HG03439 (cell line): Measurements from ENCODE around the gene ENOX2.

Experiments
- ATAC-seq: cut with Tn5 transposase; IDR thresholded peaks from one replicate; pipeline ENCODE4 v1.9.1; 2021; ENCODE audit warnings: mild to moderate bottlenecking, moderate library complexity; ENCODE audit not compliant: unreplicated experiment

ENOX2 gene

GRCh38 chrX:130884627-130885026 lies 18.4 kb downstream of the ENOX2 start:
- no peak for ATAC-seq

DNA sequence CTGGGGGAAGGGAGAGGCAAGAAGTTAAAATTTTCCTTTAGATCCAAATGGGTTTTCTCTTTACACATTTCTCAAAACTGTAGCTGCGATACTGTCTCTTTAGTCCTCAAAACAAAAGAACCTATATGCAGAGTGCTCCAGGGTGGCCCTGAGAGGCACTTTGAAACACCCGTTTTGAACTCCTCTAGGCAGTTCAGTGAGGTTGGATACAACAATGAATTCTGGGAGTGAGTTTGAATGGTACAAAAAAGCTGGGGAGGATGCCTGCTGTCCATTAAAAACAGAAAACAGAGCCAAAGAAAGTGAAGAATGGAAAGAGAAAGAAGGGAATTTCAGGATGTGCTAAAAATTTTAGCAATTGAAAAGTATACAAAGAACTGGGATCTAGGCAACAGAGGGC lies 23.1 kb downstream of the ENOX2 start:
- no peak for ATAC-seq

- ATAC-seq, result no peak
Observed at GRCh38 chrX:130878350-130879341, 24.4 kb downstream of the ENOX2 start.

GRCh38 chrX:130877892-130878341 lies 25.1 kb downstream of the ENOX2 start:
- ATAC-seq, result no peak

DNA sequence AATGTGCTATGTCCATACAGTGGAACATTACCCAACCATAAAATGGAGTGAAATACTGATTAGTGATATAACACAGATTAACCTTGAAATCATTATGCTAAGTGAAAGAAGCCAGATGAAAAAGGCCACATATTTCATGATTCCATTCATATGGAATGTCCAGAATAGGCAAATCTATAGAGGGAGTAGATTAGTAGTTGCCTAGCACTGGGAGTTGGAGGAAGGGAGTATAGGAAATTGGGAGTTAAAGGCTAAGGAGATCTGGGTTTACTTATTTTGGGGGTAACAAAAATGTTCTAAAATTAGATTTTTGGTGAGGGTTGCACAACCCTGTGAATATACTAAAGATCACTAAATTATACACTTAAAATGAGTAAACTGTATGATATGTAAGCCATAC lies 26.8 kb downstream of the ENOX2 start:
- no peak for ATAC-seq

GRCh38 chrX:130874751-130875150 lies 28.3 kb downstream of the ENOX2 start:
- ATAC-seq, result no peak

DNA sequence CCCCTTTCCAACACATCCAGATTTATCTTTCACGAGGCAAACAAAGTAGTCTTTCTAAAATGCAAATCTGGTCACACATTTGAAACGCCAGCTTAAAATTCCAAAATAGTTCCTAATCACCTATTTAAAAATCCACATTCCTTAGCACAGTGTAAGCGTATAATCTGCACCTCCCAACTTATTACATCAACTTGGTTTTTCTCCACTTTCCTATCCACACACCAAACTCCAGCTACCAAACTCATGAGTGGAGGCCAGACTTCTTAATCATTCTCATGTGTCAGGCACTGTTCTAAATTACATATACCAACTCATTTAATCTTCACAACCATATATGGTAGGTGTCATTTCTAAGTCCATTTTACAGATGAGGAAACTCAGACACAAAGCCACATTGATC lies 33.8 kb downstream of the ENOX2 start:
- no peak for ATAC-seq

GRCh38 chrX:130861462-130861861 lies 41.5 kb downstream of the ENOX2 start:
- no peak for ATAC-seq

- peak; percentile 97 for ATAC-seq
Observed at GRCh38 chrX:130857207-130857606, 45.8 kb downstream of the ENOX2 start.

- ATAC-seq, result no peak
Observed at GRCh38 chrX:130851569-130851968, 51.4 kb downstream of the ENOX2 start.

- ATAC-seq, result no peak
Observed at GRCh38 chrX:130848763-130849162, 54.2 kb downstream of the ENOX2 start.

GRCh38 chrX:130846746-130847145 lies 56.3 kb downstream of the ENOX2 start:
- no peak for ATAC-seq

GRCh38 chrX:130841776-130842175 lies 61.2 kb downstream of the ENOX2 start:
- no peak for ATAC-seq

DNA sequence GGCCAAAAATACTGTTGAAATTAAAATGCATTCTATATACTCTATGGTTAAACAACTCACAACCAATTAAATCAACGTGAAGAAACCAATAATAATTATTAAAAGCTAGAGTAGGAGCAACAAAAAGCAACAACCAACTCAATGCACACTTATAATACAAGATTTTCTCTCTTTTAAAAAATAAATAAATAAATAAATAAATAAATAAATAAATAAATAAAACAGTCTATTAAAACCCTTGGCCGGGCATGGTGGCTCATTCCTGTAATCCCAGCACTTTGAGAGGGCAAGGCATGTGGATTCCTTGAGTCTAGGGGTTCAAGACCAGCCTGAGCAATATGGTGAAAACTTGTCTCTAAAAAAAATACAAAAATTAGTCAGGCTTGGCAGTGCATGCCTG lies 62.7 kb downstream of the ENOX2 start:
- no peak for ATAC-seq

DNA sequence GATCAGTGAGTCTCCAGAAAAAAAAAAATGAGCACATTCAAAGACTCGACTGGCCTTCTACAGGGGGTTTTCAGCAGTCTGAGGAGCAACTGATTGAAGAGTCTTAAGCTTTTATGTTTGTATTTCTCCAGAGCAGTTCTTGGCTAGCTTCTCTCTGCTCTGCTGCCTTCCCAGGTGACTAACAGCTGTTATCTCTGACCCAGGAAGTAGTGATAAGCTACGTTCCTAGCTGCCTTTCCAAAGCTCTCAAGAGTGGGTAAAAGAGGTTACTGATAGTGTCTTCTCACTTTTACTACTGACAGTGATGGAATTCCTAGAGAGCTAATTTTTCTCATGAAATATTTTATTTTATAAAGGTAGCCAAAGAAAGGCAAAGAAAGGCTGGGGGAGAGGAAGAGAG lies 66.6 kb downstream of the ENOX2 start:
- ATAC-seq, result no peak

GRCh38 chrX:130834830-130835229 lies 68.2 kb downstream of the ENOX2 start:
- ATAC-seq, result no peak

- ATAC-seq, result no peak
Observed at GRCh38 chrX:130834149-130834548, 68.9 kb downstream of the ENOX2 start.

DNA sequence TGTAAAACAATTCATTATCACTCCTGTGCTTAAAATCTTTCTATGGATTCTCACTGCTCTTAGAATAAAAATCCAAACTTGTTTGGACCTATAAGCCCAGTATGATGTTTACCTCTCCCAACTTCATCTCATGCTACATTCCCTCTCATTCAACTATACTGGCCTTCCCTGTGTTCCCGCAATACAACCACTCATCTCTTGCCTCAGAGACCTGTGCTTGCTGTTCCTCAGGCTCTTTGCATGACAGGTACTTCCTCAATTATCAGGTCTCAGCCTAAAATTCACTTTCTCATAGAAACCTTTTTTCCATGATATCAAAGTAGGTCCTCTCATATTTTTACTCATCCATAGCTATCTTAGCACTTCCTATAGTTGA lies 71.7 kb downstream of the ENOX2 start:
- no peak for ATAC-seq

DNA sequence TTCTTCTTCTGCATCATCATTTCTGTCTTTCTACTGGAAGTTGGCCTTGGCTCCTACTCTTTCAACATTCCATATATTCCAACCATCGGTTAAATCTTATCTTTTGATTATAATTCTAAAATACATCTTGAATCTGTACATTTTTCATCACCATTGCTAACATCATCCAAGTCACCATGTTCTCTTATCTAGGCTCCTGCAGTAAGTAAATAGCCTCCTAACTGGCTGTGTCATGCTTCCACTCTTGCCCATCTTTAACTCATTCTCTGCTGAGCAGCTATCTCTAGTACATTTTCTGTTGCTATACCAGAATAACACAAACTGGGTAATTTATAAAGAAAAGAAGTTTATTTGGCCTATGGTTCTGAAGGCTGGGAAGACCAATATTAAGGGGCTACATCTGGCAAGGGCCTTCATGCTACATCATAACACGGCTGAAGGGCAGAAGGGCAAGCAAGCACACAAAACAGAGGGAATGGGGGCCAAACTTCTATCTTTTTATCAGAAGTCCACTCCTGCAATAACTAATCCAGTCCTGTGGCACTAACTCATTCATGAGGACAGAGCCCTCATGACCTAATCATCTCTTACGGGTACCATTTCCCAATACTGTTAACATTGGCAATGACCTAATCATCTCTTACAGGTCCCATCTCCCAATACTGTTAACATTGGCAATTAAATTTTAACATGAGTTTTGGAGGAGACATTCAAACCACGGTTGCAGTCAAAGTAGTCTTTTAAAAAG lies 72.2 kb downstream of the ENOX2 start:
- ATAC-seq, result no peak

- no peak for ATAC-seq
Observed at GRCh38 chrX:130829526-130830515, 73.2 kb downstream of the ENOX2 start.

GRCh38 chrX:130828641-130829040 lies 74.4 kb downstream of the ENOX2 start:
- no peak for ATAC-seq
